HG03060 (cell line): ENCODE measurements around the gene OSBPL1A.

Experiments used
- ATAC-seq: cut with Tn5 transposase; IDR thresholded peaks from one replicate; pipeline ENCODE4 v1.9.1; 2021; ENCODE audit warnings: low read depth, moderate number of reproducible peaks; ENCODE audit not compliant: unreplicated experiment

Gene OSBPL1A

DNA sequence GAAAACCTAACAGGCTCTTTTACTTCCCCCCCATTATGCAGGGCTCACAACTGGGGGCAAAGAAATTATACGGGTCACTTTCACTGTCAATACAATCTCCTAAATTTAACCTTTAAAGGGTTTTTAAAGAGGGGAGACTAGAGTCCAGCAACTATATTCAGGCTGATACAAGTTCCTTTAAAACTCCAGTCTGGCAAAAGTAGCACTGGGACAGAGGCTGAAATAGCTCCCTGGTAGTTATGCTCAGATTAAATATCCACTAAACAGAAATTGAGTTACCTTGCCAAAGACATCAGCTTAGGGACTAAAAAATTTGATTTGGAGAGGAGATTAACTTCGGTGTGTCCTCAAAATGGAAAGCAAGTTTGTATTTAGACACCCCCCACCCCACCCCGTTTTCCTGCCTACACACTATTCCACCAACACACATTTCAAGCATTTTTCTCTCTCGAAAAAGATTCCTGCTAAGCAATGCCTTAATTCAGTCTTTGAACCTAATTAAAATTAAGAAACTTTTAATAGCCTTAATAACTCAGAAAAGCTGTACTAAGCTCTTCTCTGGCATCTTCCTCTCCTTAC is 127.2 kb downstream of the OSBPL1A start:
- ATAC-seq: no peak

DNA sequence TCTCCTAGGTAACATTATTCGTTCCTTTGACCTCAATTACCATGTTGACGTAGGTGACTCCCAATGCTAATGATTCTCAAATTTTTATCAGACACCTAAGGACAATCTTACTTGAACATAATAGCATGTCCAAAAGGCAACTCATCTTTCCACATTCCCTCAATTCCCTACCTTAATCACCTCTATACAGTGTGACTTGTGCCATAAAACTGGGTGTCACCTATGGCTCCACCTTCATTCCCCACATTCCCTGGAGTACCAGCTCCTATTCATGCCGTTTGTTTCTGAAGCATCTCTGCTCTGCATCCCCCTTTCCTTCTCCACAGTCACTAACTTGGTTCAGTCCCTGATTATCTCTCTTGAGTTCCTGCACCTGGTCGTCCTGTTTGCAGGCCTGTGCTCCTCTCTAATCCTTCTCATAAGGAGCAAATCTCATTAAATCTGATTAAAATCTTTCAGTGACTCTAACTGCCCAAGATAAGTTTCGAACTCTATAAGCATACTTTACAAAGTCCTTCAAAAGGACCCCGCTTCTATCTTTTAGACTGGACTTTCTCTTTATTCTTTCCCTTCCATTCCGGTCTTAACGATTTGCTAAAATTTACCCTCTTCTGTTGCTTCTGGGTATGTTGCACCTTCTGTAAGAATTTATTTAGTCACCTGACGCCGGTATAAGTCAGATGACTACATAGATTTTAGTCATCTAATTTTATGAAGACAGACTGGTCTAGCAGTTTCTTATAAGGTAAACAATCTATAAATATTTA is 128.7 kb downstream of the OSBPL1A start:
- no peak for ATAC-seq

DNA sequence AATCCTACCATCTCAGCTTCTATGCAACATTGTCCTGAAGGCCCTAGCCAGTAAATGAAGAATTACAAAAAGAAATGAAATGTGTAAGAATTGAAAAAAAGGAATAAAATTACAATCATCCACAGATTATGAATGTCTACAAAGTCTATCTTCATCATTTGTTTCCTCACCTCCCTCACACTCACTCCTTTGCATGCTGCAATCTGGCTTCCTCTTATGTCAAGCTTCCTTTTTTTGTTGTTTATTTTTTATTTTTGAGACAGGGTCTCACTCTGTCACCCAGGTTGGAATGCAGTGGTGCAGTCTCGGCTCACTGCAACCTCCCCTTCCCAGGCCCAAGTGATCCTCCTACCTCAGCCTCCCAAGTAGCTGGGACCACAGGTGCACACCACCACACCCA is 129.7 kb downstream of the OSBPL1A start:
- ATAC-seq: no peak

DNA sequence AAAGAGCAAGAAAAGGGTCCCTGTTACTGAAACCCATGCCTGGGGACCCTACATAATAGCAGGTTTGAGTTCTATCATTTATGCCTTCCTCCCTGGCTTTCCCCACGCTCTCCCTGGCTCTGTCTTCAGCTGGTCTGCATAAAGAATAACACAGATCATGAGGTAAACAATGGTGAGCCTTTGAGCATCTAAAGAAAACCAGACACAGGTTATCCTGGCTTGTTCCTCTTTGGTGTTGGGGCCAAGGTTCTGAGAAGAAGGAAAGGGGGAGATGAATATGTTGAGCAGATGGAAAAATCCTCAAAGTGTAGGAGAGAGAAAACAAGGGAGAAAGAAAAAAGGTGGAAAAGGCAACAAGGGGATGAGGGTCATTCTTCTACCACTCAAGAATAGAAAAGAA is 131.5 kb downstream of the OSBPL1A start:
- ATAC-seq: no peak

DNA sequence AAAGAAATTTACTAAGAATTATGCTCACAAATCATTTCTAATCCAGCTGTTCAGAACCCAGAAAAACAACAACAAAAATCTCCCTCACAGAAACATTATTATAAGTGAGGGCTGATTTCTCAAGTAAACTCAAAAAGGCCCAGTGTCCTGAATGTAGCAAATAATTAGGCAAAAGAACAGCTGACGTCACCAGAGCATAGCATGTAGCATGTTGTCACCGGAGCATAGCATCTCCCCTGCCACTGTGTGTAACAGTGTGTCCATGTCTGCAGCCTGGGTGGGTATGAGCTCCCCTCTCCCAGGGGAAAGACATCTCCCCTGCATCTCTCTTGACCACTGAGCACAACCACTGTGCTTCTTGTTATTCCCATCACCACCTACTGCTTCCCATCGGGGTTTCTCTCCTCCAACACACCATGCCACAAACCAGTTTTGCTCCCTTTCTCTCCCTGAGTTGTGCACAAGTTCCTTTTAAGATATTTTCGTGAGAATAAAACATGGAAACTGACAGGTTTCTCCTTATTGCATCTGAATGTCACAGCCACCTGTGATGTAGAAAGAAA is 132.0 kb downstream of the OSBPL1A start:
- ATAC-seq: no peak

DNA sequence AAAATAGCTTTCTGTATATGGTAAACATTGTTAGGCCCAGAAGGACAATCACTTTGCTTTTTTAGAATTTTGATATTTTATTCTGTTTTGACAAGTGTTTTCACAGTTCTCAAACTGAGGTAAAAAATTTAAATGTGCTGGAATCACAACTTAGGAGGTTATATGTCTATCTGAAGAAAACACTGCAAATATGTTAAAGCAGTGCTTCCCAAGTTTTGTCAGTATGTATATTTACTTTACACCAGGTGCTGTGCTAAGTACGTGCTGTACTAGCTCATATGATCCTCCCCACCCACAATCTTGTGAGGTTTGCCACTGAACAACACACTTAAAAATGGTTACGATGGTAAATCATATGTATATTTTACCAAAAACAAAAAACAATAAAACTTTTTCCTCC is 134.6 kb downstream of the OSBPL1A start:
- no peak for ATAC-seq

DNA sequence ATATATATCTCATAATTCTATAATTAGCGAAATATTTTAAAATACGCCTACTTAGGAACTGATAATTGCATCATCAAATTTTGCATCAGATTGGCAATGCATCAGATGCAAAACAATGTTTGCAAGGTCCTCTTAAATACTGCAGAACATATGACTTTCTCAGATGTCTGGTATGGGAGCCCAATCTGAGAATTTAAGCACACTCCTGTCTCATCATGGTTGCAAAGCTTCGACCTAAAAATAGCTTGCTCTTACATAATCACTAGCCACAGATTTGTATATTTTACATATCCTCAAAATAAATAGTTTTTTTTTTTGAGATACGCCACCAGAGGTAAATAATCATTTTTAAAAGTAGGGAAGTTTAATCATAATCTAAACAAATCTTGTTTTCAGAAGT is 135.5 kb downstream of the OSBPL1A start:
- ATAC-seq: no peak

DNA sequence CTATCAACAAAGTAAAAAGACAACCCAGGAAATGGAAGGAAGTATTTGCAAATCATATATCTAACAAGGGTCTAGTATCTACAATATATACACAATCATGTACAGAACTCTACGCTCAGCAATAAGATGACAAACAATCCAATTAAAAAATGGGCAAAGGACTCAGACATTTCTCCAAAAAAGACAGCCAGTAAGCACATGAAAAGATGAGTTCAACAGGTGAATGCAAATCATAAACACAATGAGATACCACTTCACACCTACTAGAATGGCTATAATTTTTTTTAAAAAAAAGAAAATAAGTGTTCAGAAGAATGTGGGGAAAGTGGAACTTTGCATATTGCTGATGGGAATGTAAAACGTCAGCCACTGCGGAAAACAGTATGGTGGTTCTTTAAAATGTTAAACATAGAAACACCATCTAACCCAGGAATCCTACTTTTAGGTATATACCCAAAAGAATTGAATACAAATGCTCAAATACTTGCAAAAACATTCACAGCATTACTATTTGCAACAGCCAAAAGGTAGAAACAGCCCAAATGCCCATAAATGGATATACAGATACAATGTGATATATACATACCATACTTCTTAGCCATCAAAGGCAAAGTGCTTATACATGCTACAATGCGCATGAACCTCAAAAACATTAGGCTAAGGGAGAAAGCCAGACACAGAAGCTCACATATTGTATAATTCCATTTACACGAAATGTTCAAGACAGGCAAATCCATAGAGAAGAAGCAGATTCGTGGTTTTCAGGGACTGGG is 137.6 kb downstream of the OSBPL1A start:
- ATAC-seq: no peak

DNA sequence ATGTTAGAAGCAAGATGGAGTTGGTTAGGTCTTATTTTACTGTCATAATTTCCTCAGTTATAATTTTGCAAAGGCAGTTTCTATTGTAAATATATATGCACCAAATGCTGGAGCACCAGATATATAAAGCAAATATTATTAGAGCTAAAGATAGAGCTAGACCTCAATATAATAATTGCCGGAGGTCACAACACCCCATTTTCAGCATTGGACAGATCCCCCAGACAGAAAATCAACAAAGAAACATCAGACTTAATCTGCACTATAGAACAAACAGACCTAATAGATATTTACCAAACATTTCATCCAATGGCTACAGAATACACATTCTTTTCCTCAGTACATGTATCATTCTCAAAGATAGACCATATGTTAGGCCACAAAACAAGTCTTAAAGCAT is 143.6 kb downstream of the OSBPL1A start:
- no peak for ATAC-seq

DNA sequence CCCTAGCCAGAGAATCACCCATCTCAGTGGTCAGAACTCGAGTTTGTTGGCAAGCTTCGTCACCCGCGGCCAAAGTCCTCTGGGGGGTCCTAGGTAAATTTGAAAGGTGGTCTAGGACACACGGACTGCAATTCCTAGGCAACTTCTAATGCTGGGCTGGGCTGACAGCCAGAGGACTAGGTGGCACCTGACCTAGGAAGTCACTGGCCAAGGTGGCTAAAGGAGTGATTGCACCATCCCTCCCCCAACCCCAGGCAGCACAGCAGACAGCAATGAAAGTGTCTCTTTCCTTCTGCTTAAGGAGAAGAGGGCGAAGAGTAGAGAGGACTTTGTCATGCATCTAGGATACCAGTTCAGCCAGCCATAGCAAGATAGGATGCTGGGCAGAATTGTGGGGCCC is 147.9 kb downstream of the OSBPL1A start:
- no peak for ATAC-seq

DNA sequence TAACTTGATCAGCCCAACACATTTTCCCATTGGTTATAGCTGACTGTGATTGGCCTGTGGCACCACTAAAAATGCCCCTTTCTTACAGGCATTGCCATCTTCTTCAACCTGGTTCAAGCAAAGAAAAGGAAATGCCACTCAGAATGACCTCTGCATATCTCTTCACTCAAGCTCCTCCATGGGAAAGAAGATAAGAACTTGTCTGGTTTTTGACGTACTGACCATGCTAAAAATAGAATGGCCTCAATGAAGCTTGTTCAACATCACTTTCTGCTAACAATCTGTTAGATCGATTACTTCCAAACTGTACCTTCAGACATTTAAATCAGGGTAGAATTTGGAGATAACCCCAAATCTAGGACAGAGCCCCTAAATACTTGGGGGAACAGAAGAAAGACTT is 149.3 kb downstream of the OSBPL1A start:
- ATAC-seq: no peak

DNA sequence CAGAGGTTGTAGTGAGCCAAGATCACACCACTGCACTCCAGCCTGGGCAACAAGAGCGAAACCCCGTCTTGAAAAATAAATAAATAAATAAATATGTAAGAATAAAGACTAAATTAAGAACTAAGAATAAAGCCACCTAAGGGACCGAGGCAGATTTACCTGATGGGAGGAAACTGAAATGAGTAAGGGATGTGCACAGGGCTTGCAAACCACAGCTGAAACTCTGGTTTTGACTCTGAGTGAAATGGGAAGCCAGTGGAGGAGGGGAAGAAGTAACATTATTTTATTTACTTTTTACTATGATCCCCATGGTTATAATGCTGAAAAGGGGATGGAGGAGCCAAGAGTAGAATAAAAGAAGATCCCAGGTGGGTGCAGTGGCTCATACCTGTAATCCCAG is 151.5 kb downstream of the OSBPL1A start:
- peak; percentile 69 for ATAC-seq

DNA sequence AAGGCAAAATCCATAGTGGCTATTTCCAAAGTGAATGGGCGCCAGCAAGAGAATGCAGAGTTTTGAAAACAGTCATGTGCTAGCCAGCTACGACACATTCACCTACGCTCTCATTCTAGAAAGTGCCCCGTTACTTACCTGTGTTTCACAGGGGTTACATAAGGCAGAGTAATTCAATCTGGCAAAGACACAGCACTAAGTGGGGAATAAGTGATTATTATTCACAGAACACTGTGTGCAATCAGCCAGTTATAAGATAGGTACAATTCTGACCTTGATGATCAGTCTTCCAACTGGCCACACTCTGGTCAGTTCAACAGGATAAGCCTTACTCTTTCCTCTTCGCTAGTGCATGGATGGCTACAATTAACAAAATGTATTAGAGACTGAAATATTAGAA is 152.9 kb downstream of the OSBPL1A start:
- ATAC-seq: no peak

DNA sequence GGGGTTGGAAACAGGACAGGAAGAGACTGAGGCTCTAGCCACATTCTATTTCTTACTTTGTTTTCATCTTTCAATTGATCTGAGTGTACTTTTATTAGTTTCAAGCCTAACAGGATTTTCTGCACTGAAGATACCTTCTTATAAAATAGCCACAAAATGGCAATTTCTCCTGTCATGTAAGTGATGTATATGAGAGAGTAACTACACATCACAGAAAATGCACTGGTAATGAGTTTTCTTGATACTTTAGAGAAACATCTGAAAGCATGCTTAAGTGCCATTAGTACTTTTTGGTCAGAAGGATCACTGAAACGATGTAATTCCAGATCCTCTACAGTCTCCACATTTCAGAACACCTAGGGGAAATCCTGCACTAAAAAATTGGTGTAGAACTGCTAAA is 153.9 kb downstream of the OSBPL1A start:
- no peak for ATAC-seq

DNA sequence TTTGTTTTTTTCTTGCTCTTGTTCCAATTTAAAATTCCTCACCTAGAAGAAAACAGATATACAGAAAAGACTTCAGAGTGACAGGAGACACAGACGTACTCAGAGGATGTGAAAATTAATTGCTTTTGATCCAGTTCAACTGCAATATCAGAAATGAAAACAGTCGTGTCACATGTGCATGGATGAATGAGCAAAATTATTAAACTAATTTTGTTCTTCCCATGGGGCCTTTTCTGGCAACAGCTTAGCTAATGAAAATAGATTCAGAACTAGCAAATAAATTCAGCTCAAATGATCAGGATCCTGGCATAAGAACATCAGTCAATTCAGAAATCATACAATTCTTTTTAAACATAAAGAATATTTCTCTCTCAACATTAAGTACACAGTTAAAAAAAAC is 158.3 kb downstream of the OSBPL1A start:
- ATAC-seq: no peak

DNA sequence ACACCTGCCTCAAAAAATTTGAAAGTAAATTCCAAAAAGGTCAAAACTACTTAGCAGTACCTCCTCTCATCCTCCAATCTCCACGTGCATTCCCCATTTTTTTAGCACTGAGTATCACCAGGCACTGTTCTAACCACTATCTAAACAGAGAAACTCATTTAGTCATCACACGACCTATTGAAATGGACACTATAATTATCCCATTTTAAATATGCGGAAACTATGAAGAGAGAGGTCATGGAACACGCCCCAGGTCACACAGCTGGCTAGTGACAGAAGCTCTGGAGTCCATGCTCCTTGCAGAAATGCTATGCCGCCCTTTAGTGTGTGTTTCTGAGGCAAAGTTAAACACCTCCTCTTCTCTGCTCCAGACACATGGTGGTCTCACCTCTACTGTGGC is 159.2 kb downstream of the OSBPL1A start:
- no peak for ATAC-seq

DNA sequence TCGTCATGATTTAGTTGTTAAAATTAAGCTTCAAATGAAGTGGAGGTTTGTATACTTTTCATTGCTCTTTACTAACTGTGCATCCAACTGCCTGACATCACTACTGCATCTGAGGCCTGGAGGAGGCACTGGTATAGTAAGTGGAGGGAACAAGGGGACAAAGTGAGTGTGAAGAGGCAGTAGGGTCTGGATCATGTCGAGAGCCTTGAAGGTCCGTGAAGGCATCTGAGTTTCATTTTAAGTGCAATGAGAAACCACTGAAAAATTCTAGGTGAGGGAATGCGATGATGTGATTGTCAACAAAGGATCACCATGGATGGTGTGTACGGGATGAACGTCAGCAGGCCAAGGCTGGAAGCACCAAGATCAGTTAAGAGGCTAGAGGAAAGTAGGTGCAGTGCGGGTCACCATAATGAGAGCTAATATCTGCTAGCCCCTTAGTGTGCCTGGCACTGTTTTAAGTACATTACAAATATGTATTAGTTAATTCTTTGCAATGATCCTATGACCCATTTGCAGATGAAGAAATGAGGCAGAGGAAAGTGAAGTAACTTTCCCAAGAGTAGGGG is 162.7 kb downstream of the OSBPL1A start:
- ATAC-seq: no peak

DNA sequence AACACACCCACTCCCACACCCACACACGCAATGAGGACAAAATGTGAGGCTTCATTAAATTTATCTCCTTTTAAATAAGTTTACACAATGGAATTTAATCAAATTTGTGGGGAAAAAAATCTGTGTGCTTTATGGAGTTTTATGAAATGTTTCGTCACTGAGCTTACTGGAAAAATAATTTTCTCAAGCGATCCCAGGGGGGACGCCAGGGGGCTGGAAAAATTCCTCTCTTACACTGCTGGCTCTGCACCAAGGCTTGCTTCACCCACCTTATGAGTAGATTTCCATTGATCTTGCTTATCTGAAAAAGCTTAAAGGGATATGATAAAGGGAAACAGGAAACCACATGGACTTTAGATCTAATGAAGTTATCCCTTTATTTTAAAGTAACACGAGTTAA is 163.3 kb downstream of the OSBPL1A start:
- ATAC-seq: no peak

DNA sequence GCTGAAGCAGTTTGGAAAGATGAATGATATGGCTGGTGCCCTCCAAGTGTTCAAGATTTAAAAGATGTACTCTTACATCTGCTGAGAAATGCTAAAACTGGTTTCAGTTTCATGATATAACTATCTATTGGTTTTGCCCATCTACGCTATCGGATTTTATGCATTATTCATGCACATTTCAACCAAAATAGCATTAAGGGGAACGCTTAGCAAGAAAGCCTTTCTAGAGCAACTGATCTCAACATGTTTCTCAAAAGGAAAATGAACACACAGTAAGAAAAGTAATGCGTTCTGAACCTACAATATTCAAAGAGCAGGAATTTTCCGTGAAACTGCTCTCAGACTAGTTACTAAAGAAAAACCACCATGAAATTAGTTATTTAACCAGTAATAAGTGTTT is 164.8 kb downstream of the OSBPL1A start:
- no peak for ATAC-seq

DNA sequence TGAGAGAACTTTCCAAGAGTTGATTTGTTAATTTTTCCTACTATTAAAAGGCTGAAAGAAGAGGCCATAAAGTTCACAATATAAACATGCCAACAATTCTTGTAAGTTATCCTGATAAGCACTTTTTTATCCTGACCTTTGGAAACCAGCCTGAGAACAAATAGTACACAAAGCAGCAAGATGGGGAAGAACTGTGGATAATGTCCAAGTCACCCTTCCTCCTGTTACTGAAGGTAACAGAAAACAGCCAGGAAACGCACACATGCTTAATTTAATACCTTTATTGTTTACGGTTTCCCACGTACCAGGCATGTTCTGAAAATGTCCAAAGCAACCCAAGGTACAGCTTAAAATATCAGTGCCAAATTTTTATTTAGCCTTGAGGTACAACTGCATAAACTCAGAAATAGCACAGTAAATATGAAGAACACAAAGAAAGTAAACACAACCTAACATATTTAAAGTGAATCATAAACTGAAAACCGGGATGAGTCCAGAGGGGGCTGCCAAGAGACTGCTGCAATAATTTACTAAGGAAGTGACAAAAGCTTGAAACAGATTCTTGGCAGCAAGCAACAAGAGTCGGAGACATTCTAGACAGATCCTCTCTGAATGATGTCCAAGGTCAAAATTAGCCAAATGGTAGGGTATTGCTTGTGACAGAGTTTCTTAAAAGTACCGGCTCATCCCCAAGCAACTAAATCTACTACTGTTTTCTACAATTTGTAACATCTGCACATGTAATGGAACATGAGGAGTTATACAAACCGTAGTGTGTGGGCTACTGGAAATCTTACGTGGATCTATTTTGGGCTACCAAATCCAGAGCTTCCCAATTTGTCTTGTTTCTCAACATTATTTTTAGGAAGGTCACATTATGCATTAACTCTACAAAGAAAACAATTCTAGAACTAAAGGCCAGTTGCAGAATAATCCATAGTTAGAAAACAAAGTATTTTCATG is 165.6 kb downstream of the OSBPL1A start:
- no peak for ATAC-seq
